Stimulated activated CD4-positive, alpha-beta T cell treated with anti-CD3 and anti-CD28 coated beads, Interleukin-15, amount 100 ng/mL, for 1 hour (primary cell): ENCODE data around the gene DPEP1.
A peak's percentile ranks its signal among the peaks of the same experiment; 100 is the strongest.
"Not testable (repeated sequence)": the region's sequence is repeated elsewhere in the genome, so short reads cannot be mapped to it uniquely, and the experiment has no call there.

ENCODE experiments used
- DNase-seq, 2 donors: peaks; one replicate each; pipeline ENCODE4 v3.0.0-alpha.2; 2020; ENCODE audit warnings: low read depth in 1 of 2, low spot score in 1 of 2

DPEP1 gene

GRCh38 chr16:89613231-89613953 is at the start of gene DPEP1:
DPEP1 (plus strand) TSS chr16:89613642; CDS start chr16:89630411, 16,769 bp downstream.
- DNase-seq = no peak

DNA sequence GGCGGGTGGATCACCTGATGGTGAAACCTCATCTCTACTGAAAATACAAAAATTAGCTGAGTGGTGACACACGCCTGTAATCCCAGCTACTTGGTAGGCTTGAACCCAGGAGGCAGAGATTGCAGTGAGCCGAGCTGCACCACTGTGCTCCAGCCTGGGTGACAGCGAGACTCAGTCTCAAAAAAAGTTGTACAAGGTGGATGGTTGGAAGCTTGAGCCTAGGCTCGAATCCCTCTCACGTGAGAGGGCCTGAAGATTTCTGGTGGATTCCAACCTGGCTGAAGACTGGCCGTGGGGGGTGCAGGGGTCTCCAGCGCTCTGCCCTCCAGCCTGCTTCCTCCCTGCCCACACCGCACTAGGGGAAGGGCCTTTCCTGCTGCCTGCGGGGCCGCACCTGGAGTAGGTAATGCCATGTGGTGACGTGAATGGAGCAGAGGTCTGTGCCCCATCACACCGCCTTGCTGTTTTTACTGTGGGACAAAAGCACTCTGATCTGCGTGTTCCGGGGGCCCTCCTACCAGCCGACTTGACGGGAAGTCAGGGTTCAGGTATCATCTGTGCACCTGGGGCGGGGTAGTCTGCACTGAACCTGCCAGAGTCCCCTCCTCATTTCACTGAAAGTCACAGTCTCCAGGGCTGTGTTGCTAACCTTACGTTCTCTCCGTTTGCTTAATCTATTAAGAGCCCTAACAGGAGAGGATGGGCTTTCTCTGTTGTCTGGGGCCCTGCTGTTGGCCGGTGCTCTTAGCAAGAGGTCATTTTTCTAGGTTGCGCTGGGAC is 48.8 kb upstream of the DPEP1 start:
- DNase-seq = peak in 1 of 2 donors; percentile 21

GRCh38 chr16:89565256-89565505 is 48.3 kb upstream of the DPEP1 start:
- DNase-seq = peak in 1 of 2 donors; percentile 20

DNA sequence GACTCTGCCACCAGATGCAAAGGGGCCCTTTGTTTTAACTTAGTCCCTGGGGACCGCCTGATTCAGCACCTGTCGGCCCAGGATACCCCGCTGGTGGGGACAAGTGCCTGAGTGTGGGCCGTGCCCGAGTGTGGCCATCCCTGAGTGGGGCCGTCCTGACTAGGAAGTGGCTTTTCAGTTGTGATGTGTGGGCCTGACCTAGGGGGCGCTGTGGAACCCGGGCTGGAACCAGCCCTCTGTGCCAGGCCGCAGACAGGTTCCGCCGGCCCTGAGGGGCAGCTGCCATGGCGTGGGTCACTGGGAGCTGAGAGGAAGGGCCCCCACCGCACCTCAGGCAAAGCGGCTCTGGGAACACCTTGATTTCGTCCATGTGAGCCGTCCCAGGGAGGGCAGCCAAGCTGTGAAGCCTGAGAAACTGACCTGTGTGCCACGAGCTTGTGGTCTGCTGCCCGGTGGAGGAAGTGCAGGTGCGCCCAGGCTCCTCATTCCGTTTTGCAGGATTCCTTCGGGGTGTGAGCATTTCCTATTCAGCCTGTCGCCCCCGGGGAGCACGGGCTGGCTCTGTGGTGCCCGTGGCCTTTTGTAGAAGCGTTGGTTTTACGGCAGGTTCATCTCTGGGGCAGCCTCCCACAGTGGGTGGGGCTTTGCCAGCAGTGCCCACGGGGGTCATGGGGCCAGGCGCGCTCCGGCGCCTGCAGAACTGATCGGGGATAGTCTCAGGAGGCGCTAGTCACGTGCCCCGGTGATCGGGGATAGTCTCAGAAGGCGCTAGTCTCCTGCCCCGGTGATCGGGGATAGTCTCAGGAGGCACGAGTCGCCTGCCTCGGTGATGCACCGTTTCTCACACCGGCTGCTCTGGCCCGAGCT is 47.7 kb upstream of the DPEP1 start:
- DNase-seq = peak in 1 of 2 donors; percentile 46

DNA sequence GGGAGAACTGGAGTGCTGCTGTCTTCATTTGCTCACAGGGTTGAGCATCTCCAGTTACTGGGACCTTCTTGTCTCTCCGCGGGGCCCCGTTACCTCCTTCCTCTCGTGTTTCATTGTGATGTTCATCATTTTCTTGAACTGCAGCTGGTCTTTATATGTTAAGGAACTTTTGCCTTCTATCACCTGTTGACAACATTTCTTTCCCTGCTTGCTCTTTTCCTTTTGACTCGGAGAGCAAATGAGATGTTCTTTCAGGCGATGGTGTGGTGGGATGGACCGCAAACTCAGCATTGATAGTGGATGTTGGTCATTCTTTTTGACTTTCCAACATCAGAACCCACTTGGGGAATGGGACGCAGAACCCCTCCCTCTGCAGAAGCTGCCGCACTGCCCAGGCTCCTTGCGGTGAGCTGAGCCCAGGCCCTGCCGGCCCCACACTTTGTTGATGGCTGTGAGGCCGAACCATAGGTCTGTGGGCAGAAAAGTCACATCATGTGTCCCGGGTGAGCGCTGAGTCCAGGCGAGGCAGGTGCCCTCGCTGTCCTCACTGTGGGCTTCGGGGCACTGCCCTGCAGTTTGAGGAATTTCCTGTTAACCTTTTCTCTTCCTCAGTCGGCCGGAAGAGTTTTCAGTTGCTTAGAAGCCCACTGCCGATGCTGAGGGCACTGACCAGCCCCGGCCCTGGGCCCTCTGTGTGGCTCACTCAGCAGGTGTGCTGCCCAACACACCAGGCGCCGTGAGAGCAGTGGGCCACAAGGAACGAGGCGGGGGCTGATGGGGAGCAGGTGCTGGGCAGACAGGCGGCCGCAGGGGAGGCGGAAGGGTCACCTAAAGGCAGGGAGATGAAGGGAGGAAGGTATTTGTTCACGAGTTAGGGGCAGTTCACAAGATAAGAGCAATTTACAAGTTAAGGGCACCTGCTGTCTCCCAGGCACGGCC is 45.5 kb upstream of the DPEP1 start:
- DNase-seq = no peak

DNA sequence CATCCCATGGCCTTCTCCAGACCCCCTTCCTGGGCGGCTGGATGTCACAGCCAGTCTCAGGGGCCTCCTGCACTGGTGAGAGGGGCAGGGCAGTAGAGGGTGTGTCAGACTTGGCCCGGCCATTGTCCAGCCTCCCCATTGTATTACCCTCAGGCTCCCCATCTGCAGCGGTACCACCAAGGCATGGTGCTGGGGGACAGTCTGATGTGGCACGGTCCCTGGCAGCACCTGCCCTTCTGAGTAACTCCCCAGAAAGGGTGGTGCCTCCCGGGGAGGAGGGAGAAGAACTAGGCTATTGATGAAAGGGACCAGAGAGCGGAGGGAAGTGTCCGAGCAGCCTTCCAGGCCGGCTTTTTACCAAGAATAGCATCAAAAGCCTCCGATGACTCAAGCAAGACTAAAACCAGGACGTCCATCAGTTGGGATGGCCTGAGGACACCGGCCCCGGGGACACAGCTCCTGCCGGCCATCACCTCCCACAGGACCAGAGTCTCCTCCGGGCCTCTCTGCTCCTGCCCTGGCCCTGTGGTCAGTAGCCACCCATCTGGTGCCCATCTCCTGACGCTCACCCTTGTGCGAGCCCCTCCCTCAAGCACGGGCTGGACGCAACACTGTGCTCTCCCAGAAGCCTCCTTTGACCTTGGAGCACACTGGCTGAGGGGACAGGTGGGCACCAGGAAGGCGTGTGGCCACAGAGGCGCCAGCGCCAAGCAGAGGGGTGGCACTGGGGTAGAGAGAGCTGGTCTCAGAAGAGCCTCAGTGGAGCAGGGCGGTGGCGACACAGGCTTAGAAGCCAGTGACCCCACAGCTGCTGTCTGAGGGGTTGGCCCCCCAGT is 43.7 kb upstream of the DPEP1 start:
- no peak for DNase-seq

- no peak for DNase-seq
Measured at GRCh38 chr16:89570342-89570923, 43.0 kb upstream of the DPEP1 start.

DNA sequence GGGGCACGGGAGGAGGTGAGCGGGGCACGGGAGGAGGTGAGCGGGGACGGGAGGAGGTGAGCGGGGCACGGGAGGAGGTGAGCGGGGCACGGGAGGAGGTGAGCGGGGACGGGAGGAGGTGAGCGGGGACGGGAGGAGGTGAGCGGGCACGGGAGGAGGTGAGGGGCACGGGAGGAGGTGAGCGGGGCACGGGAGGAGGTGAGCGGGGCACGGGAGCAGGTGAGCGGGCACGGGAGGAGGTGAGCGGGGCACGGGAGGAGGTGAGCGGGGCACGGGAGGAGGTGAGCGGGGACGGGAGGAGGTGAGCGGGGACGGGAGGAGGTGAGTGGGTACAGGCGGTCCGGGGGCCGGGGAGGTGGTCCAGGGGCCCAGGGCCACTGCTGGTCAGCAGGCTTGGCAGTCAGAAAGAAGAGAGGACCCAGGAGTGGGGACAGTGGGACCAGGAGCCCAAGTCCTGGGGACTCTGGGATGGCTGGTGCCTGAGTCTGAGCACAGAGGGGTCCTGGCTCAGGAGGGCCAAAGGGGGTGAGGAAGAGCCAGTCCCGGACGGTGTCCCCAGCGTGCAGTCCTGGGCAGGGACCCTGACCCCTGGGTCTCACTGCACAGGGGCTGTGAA is 42.4 kb upstream of the DPEP1 start:
- DNase-seq = not testable (repeated sequence)

GRCh38 chr16:89571636-89572035 is 41.8 kb upstream of the DPEP1 start:
- no peak for DNase-seq

- DNase-seq = no peak
Measured at GRCh38 chr16:89572073-89572484, 41.4 kb upstream of the DPEP1 start.

DNA sequence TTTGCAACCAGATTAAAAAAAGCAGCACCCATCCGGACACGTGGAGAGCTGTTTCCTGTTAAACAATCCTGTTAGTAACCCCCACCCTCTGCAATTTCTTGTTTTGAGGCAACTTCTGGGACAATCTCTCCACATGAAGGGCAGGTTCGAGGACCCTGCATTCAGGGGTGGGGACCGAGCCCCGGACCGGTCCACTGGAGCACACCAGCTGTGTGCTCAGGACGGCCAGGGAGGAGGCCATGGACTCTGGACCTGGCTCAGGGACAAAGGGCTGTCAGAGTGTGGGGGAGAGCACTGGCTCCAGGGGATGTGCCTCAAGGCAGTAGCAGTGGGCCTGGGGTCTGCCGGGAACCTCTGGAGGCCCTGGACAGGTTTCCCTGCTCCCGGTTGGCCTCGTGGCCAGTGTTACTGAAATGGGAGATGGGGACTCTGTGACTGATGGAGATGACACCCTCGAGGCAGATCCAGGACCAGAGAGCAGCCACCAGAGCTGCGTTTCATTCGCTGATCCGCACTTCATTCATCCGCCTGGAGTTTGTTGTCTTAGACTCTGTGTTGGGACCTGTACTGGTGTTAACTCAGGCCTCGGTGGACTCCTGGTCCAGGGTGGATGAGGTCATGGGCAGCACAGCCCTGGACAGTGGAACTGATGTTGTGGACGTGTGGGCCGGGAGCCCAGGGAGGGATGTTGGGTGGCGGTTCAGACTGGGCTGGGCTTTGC is 40.8 kb upstream of the DPEP1 start:
- DNase-seq = no peak

DNA sequence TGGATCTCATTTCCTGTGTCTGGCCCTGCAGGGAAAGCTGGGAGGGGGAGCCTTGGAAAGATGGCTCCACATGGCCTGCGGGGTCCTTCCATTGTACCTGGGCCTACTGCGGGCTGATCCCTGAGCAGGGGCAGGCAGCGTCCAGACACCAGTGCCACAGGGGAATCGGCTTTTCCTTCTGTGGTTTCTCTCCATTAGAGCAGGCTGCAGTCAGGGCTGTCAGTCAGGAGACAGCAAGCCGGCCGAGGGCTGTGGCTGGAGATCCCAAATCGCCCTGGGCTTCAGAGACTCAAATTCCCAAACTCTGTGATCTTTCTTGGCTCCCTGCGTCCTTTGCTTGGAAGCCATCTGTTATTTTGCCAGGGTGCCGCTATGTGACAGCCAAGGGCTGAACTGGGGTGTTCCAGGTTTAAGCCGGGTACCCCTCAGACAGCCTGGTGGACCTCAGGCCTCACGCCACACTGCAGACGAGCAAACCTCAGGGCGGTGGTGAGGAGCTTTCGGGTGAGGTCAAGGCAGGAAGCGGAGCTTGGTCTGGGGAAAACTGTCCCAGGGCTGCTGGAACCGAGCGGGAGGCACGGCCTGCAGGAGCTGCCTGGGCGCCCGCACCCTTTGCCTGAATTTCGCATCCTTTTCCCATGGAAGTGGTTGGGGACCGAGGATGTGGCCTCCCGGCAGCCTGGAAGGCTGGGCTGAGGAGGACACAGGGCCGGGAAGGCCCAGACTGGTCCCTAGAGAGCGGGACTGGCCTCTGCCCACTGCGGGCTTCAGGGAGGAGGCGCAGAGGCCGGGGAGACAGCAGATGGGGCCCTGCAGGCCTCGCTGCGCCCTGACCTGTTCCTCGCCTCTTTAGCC is 39.4 kb upstream of the DPEP1 start:
- DNase-seq = no peak

GRCh38 chr16:89574681-89575246 is 38.7 kb upstream of the DPEP1 start:
- peak; percentile 19 to 42 for DNase-seq

DNA sequence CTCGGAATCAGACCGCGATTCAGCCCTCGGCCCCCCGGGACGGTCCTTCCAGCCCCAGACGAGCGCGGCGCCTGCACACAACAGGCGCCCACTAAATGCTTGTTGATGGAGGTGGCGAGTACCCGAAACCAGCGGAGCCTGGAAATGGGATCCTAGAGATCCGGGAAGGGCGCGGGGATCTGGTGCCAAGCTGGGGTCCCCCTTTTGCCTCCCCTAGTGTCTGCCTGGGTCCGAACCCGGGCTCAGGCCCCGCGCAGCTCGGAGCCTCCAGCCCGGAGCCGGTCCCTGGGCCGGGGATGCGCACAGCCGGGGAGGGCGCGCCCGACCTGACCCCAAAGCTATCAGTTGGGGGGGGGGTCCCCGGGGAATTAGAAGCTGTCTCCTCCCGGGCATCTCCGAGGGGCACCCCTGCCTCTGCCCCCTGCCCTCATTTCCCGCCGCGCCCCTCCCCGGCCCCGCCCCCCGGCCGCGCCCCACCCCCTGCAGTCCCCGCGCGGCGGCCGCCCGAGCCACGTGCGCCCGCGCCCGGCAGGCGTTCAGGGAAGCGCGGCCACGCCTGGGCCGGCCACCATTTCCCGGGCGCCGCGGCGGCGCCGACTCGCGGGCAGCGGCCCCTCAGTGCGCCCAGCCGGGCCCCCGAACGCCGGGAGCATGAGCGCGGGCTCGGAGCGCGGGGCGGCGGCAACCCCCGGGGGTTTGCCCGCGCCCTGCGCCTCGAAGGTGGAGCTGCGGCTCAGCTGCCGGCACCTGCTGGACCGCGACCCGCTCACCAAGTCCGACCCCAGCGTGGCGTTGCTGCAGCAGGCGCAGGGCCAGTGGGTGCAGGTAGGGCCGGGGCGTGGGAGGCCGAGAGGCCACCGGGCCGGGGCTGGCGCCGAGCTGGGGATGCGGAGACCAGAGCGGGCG is 37.9 kb upstream of the DPEP1 start, which contains the start of gene CPNE7:
Gene CPNE7 (plus strand): TSS at position 512 of the 906 bp plus-strand sequence. CDS start 140 bp downstream, at position 652.
- no peak for DNase-seq

GRCh38 chr16:89576153-89577054 is 37.0 kb upstream of the DPEP1 start:
- no peak for DNase-seq
